Adrenal gland (tissue), 12 donors: ENCODE measurements around the gene KAT7. TPM values are rescaled to one million over a fixed set of nuclear protein-coding genes. Genes with fewer than 3 reads are reported as not detected.
A peak's percentile ranks its signal among the peaks of the same experiment; 100 is the strongest.
"Not testable (repeated sequence)": the region's sequence is repeated elsewhere in the genome, so short reads cannot be mapped to it uniquely, and the experiment has no call there.

Experiments
- DNase-seq, 7 donors: peaks; one replicate each; pipeline ENCODE4 v3.0.0-alpha.2; 2019 to 2020
- H3K27ac ChIP-seq, 5 donors: fragments of 200-600 bp; sonication (generic) in 4 of 5; 1 replicate in 3 of 5; 2 replicates in 2 of 5; pipeline versions ENCODE4 v1.5.1 to v1.8.0; 2016 to 2020; ENCODE audit warnings: mild to moderate bottlenecking in 1 of 5
- H3K27me3 ChIP-seq: fragments of 200-600 bp; 2 replicates; pipeline ENCODE4 v1.8.0; 2021
- H3K36me3 ChIP-seq, 2 donors: fragments of 200-600 bp; replicated peaks in 1 of 2; 1 replicate in 1 of 2; 2 replicates in 1 of 2; pipeline versions ENCODE4 v1.5.1 to v1.8.0; 2018 to 2022
- H3K4me1 ChIP-seq, 2 donors: fragments of 200-600 bp; replicated peaks in 1 of 2; 1 replicate in 1 of 2; 2 replicates in 1 of 2; pipeline versions ENCODE4 v1.5.1 to v1.8.0; 2018 to 2021
- H3K4me3 ChIP-seq, 4 donors: fragments of 200-600 bp; sonication (generic) in 3 of 4; one replicate each; pipeline ENCODE4 v1.5.1; 2016 to 2018
- H3K9me3 ChIP-seq, 3 donors: fragments of 200-600 bp; sonication (generic) in 1 of 3; replicated peaks in 1 of 3; 1 replicate in 2 of 3; 2 replicates in 1 of 3; pipeline versions ENCODE4 v1.5.1 to v1.8.0; 2016 to 2021
- POLR2A ChIP-seq, 2 donors: fragments of 450-650 bp; IDR thresholded peaks; one replicate each; pipeline ENCODE4 v1.6.1; 2017; ENCODE audit warnings: antibody characterized with exemption in 2 of 2, mild to moderate bottlenecking in 2 of 2, moderate library complexity in 1 of 2
- WGBS, 4 donors: extraction: QIAGEN DNeasy Blood & Tissue Kit in 2 of 4; methylation state at CpG; one replicate each; pipeline versions ENCODE4 v1.1.5 to v1.1.7; 2013 to 2017; 5-methylcytosine and 5-hydroxymethylcytosine counted together
- intact Hi-C, 2 donors: fragments of 100-400 bp; cut with DNase I; formaldehyde crosslinking; loops; one replicate each; pipeline versions ENCODE4 v1.14.1 to v1.15.0; 2022 to 2023
- polyA plus RNA-seq, 3 donors: library from polyadenylated mRNA; stranded (reverse); fragments of 200-250 nt in 2 of 3; fragments of 350-450 nt in 1 of 3; fragmentation: Illumina TruSeq in 1 of 3; extraction: RNeasy Lipid Tissue Mini Kit (QIAGEN cat#74804) in 1 of 3; gene quantifications; one replicate each; pipeline ENCODE4 v1.2.3, GENCODE V29; 2013 to 2014
- total RNA-seq, 9 donors: library from RNA; depleted of rRNA in 4 of 9; stranded (reverse); fragments of >200 nt in 4 of 9; fragments of 120-200 nt in 1 of 9; fragmentation: NEBNext Ultra II Directional in 1 of 9; extraction: Animal tissue kit (Norgen Biotek cat#: 25700) in 1 of 9; gene quantifications; one replicate each; pipeline versions ENCODE4 v1.1.0 to v1.2.4, GENCODE V29; 2013 to 2023
- TF ChIP-seq, protein P1 (sequence below), 6 experiments: fragments of 450-650 bp in 4 of 6; fragments of 200-600 bp in 2 of 6; sonication (generic) in 1 of 6; IDR thresholded peaks; 1 replicate in 5 of 6; 2 replicates in 1 of 6; pipeline versions ENCODE4 v1.5.1 to v1.8.0; 2016 to 2021; ENCODE audit warnings: antibody characterized with exemption in 6 of 6, mild to moderate bottlenecking in 2 of 6, moderate library complexity in 1 of 6
- donor health status: healthy with polysubstance abuse.
- donor health status: Bipolar disorder and iron deficiency.
- donor health status: DM: yes; HTN: yes; CAD: no.
- donor health status: DM: no; HTN: no; CAD: no.
- donor health status: DM: no; HTN: no; CAD: no.
- donor health status: DM: yes; HTN: yes; CAD: no.

KAT7 gene
- total and polyA plus RNA-seq, 12 donors, result 5.2 to 54.7 (median 39.8) TPM

DNA sequence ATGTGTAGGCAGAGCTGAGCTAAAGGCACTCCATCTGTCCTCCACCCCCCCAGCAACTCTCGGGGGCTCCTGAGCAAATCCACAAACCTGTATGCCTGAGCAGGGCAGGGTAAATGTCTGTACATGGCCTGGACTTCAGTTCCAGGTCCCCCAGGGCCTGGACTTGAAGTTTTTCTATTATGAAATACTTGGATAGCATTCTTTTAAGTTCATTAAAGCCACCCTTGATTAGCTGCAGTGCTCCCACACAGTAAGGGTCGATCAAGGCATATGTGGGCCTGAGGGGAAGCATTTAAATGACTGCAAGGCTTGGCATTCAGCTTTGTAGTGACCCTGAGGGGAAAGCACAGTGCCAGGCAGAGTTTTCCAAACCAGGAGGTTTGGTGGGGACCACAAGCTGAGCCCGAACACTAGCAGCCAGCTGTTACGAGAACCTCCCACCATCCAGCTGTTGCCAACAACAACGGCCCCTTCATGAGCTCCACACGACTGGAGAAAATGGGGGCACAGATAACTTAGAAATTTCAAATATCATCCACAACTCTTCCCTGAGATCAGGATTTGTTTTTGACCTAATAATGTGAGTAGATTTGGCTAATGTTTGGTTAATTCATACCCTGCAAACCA is 31.2 kb upstream of the KAT7 start:
- no peak for DNase-seq
- Histone ChIP-seq H3K36me3 (no peaks in the 10 kb centered on the region), H3K4me3 (no peak overlapping the region), H3K27ac (peak overlapping the region in 2 of 5 donors; percentile 17 to 21), H3K9me3 (no peaks in the 10 kb centered on the region), H3K4me1 (no peaks in the 10 kb centered on the region), H3K27me3 (no peaks in the 10 kb centered on the region)
- intact Hi-C loops, result no loop called here
- WGBS, 4 donors, result 74 to 82% (median 77%) methylated on average over 6 of the region's 6 CpGs
- TF ChIP-seq, protein P1, sequence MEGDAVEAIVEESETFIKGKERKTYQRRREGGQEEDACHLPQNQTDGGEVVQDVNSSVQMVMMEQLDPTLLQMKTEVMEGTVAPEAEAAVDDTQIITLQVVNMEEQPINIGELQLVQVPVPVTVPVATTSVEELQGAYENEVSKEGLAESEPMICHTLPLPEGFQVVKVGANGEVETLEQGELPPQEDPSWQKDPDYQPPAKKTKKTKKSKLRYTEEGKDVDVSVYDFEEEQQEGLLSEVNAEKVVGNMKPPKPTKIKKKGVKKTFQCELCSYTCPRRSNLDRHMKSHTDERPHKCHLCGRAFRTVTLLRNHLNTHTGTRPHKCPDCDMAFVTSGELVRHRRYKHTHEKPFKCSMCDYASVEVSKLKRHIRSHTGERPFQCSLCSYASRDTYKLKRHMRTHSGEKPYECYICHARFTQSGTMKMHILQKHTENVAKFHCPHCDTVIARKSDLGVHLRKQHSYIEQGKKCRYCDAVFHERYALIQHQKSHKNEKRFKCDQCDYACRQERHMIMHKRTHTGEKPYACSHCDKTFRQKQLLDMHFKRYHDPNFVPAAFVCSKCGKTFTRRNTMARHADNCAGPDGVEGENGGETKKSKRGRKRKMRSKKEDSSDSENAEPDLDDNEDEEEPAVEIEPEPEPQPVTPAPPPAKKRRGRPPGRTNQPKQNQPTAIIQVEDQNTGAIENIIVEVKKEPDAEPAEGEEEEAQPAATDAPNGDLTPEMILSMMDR (IDR thresholded peaks at IDR 0.05), result no peak
- TF ChIP-seq POLR2A (IDR thresholded peaks at IDR 0.05), result no peak

DNA sequence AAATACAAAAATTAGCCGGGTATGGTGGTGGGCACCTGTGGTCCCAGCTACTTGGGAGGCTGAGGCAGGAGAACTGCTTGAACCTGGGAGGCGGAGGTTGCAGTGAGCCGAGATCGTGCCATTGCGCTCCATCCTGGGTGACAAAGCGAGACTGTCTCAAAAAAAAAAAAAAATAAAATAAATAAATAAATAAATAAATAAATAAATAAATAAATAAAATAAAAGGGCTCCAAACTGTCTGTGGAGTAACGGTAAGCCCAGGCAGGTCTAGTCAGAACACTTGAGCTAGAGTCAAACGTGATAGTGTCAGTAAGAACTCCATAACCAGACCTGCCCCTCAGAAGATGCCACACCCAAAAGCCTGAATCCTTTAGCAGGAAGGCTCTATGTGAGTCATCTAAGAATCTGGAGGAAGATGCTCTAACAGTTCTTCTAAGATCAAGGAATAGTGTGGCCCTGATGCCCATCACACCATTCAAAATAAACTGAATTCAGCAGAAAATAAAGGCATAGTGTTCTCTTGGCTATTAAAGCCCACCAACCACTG is 29.9 kb upstream of the KAT7 start:
- H3K36me3 ChIP-seq, H3K27ac ChIP-seq, H3K27me3 ChIP-seq, DNase-seq, intact Hi-C loops, H3K4me3 ChIP-seq, H3K4me1 ChIP-seq, H3K9me3 ChIP-seq: not testable (repeated sequence)
- 81 to 96% (median 92%) methylated on average over 8 of the region's 8 CpGs for WGBS, 4 donors

DNA sequence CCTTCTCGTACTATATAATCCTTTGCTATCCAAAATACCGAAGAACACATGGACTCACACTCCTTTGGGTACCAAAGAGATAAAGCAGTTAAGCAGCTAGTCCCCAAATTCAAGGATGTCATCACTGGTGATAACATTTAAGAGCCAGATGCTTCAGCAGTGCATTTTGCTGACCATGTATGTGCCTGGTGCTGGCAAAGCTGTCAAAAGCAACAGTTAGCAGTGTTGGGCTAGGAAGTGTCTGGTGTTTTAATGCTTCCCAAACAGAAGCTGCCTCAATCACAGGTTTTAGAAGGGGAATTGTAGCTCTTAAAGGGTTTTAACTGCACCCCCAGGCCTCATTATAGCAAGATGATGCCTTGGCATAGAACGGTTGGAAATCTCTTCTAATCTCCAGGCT is 29.3 kb upstream of the KAT7 start:
- H3K9me3 ChIP-seq, result no peaks in the 10 kb centered on the region
- WGBS, 4 donors, result 75 to 80% (median 77%) methylated on average over 3 of the region's 3 CpGs
- intact Hi-C loops, result no loop called here
- no peaks in the 10 kb centered on the region for H3K36me3 ChIP-seq
- no peak for DNase-seq
- peaks cover 0 to 3% of the 10 kb centered on the region in 2 donors for H3K4me1 ChIP-seq
- H3K4me3 ChIP-seq, result no peak overlapping the region
- H3K27ac ChIP-seq, result no peak overlapping the region
- H3K27me3 ChIP-seq, result no peaks in the 10 kb centered on the region
- TF ChIP-seq, protein P1 (IDR thresholded peaks at IDR 0.05), result no peak
- no peak for TF ChIP-seq POLR2A (IDR thresholded peaks at IDR 0.05)

DNA sequence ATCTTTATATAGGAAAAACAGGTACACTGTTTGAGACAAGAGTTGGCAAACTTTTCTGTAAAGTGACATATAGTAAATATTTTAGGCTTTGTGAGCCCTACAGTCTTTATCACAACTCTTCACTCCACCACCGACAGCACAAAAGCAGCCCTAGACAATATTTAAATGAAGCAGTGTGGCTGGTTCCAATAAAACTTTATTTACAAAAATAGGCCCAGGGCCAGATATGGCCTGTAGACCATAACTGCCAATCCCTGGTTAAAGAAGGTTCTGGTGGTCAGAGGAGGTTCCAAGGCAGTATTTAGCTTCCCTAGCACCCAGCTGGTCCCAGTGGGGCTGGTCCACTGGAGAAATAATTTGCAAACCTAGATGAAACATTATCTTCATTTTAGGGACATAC is 28.2 kb upstream of the KAT7 start:
- Histone ChIP-seq H3K4me1 (peaks cover 3 to 4% of the 10 kb centered on the region in 2 donors), H3K27me3 (no peaks in the 10 kb centered on the region), H3K4me3 (no peak overlapping the region), H3K27ac (no peak overlapping the region), H3K9me3 (no peaks in the 10 kb centered on the region), H3K36me3 (no peaks in the 10 kb centered on the region)
- intact Hi-C loops, result no loop called here
- DNase-seq, result no peak
- TF ChIP-seq, protein P1 (IDR thresholded peaks at IDR 0.05), result no peak
- no peak for TF ChIP-seq POLR2A (IDR thresholded peaks at IDR 0.05)
- WGBS, 4 donors, result 91 to 100% (median 96%) methylated on average over 1 of the region's 1 CpG
